Upper lobe of left lung (tissue), 6 donors: Measurements from ENCODE around the gene SLC9A6. TPM values are rescaled to one million over a fixed set of nuclear protein-coding genes. Genes with fewer than 3 reads are reported as not detected.

Experiments used
- ATAC-seq, 2 donors: fragments of 200-7000 bp; cut with Tn5 transposase; one replicate each; pipeline ENCODE4 v1.9.1; 2022; ENCODE audit warnings: mild to moderate bottlenecking in 2 of 2, moderate library complexity in 2 of 2; ENCODE audit not compliant: low FRiP score in 2 of 2
- DNase-seq, 2 donors: peaks; one replicate each; pipeline ENCODE4 v3.0.0-alpha.2; 2019 to 2020
- H3K27ac ChIP-seq, 4 donors: fragments of 200-600 bp; sonication (generic); one replicate each; pipeline ENCODE4 v1.5.1; 2016 to 2019
- H3K27me3 ChIP-seq, 4 donors: fragments of 200-600 bp; sonication (generic); one replicate each; pipeline ENCODE4 v1.5.1; 2017 to 2019
- H3K36me3 ChIP-seq, 4 donors: fragments of 200-600 bp; sonication (generic); one replicate each; pipeline ENCODE4 v1.5.1; 2016 to 2019
- H3K4me1 ChIP-seq, 4 donors: fragments of 200-600 bp; sonication (generic); one replicate each; pipeline ENCODE4 v1.5.1; 2018 to 2019
- H3K4me3 ChIP-seq, 4 donors: fragments of 200-600 bp; sonication (generic); one replicate each; pipeline ENCODE4 v1.5.1; 2017 to 2019; ENCODE audit warnings: mild to moderate bottlenecking in 2 of 4, moderate library complexity in 1 of 4
- H3K9me3 ChIP-seq, 4 donors: fragments of 200-600 bp; sonication (generic); one replicate each; pipeline ENCODE4 v1.5.1; 2018 to 2019
- EP300 ChIP-seq, 4 donors: sonication (generic); formaldehyde crosslinking; IDR thresholded peaks; one replicate each; pipeline ENCODE4 v1.5.1; 2017; ENCODE audit warnings: antibody characterized with exemption in 4 of 4, control low read depth in 2 of 4
- POLR2A ChIP-seq, 4 donors: fragments of 450-650 bp; IDR thresholded peaks; one replicate each; pipeline ENCODE4 v1.5.1; 2016 to 2017; ENCODE audit warnings: antibody characterized with exemption in 4 of 4, mild to moderate bottlenecking in 2 of 4
- POLR2AphosphoS5 ChIP-seq, 2 donors: sonication (generic); formaldehyde crosslinking; IDR thresholded peaks; one replicate each; pipeline ENCODE4 v1.5.1; 2017; ENCODE audit warnings: antibody characterized with exemption in 2 of 2
- WGBS, 2 donors: methylation state at CpG; one replicate each; pipeline ENCODE4 v1.1.5; 2017 to 2018; 5-methylcytosine and 5-hydroxymethylcytosine counted together
- total RNA-seq, 6 donors: library from RNA; depleted of rRNA in 4 of 6; stranded (reverse); fragments of >200 nt in 4 of 6; gene quantifications; one replicate each; pipeline versions ENCODE4 v1.1.0 to v1.2.1, GENCODE V29; 2016 to 2021
- TF ChIP-seq, protein P1 (sequence below), 6 experiments: fragments of 450-650 bp in 4 of 6; fragments of 200-600 bp in 2 of 6; sonication (generic) in 2 of 6; IDR thresholded peaks; one replicate each; pipeline ENCODE4 v1.5.1; 2016 to 2019; ENCODE audit warnings: antibody characterized with exemption in 6 of 6
- donor health status: DM: no; HTN: no; CAD: no; lungs with moderate emphysema.
- donor health status: DM: no; HTN: yes; CAD: no; lungs with severe emphysema.

Gene SLC9A6
- total RNA-seq, 6 donors from 2014 or later = 4.7 to 16.9 (median 11.5) TPM

DNA sequence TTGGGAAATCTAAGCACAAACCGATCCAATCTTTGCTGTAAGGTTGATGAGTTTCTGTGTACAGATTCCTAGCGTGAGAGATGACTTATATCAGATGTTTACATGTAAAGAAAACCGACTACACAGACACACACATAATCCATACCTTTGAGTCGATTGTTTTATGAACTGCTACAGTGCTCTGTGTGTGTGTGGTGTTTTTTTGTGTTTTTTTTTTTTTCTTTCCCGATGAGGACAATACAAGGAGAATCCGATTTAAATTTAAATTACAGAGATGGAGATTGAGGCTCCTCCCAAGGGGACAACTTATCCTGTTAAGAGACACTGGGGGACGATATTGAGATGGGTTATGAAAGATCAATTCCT lies 461 bp upstream of the SLC9A6 start:
- no peak for DNase-seq
- TF ChIP-seq, protein P1, sequence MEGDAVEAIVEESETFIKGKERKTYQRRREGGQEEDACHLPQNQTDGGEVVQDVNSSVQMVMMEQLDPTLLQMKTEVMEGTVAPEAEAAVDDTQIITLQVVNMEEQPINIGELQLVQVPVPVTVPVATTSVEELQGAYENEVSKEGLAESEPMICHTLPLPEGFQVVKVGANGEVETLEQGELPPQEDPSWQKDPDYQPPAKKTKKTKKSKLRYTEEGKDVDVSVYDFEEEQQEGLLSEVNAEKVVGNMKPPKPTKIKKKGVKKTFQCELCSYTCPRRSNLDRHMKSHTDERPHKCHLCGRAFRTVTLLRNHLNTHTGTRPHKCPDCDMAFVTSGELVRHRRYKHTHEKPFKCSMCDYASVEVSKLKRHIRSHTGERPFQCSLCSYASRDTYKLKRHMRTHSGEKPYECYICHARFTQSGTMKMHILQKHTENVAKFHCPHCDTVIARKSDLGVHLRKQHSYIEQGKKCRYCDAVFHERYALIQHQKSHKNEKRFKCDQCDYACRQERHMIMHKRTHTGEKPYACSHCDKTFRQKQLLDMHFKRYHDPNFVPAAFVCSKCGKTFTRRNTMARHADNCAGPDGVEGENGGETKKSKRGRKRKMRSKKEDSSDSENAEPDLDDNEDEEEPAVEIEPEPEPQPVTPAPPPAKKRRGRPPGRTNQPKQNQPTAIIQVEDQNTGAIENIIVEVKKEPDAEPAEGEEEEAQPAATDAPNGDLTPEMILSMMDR (IDR thresholded peaks at IDR 0.05) = no peak
- no peak for TF ChIP-seq EP300 (IDR thresholded peaks at IDR 0.05)
- TF ChIP-seq POLR2A (IDR thresholded peaks at IDR 0.05) = no peak
- no peak for TF ChIP-seq POLR2AphosphoS5 (IDR thresholded peaks at IDR 0.05)
- Histone ChIP-seq H3K4me1 (peaks cover 0 to 8% (median 5%) of the 10 kb centered on the region in 4 donors), H3K27ac (peak overlapping the region; percentile 79 to 86 (median 80)), H3K36me3 (no peaks in the 10 kb centered on the region), H3K27me3 (no peaks in the 10 kb centered on the region), H3K9me3 (no peaks in the 10 kb centered on the region), H3K4me3 (peak overlapping the region; percentile 49 to 80 (median 64))
- peak in 1 of 2 donors; percentile 4 for ATAC-seq
- 2 to 36% methylated on average over 7 of the region's 7 CpGs for WGBS, 2 donors

DNA sequence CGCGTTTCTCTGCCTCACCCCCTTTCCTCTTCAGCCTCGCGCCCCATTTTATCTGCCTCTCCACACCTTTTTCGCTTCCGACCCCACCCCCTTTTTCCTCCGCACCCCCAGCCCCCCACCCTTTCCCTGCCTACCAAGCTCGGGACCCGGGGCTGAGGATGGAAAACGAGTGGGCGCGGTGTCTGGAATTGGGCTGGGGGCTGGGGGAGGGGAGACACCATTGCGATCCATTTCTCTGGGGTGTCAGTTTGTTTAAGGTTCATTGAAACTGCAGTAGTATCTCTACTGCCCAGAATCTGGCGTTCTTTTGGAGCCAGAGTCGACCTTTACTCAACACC lies 707 bp downstream of the SLC9A6 start:
- Histone ChIP-seq H3K36me3 (no peaks in the 10 kb centered on the region), H3K4me3 (peak overlapping the region; percentile 49 to 80 (median 64)), H3K27me3 (no peaks in the 10 kb centered on the region), H3K27ac (peak overlapping the region in 3 of 4 donors; percentile 79 to 86 (median 82)), H3K9me3 (no peaks in the 10 kb centered on the region), H3K4me1 (peaks cover 0 to 8% (median 5%) of the 10 kb centered on the region in 4 donors)
- WGBS, 2 donors = 0 to 42% methylated on average over 11 to 12 of the region's 15 CpGs
- no peak for ATAC-seq
- no peak for TF ChIP-seq POLR2A (IDR thresholded peaks at IDR 0.05)
- DNase-seq = no peak

DNA sequence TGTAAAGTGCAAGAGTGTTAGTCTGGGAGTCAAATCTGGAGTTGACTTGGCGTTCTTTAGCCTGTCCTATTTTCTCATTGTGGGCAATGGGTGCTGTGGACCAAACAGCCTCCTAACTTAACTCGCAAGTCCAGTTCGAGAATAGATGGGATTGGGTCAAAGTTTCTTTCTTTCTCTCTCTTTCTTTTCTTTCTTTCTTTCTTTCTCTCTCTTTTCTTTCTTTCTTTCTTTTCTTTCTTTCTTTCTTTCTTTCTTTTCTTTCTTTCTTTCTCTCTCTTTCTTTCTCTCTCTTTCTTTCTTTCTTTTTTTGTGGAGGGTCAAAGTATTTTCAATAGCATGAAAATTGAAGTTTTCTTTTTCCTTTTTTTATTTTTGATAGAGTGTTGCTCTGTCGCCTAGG lies 3.0 kb downstream of the SLC9A6 start:
- no peak overlapping the region for H3K27ac ChIP-seq
- no peaks in the 10 kb centered on the region for H3K27me3 ChIP-seq
- no peak overlapping the region for H3K4me3 ChIP-seq
- no peaks in the 10 kb centered on the region for H3K36me3 ChIP-seq
- DNase-seq (no peak), ATAC-seq (no peak)
- no peaks in the 10 kb centered on the region for H3K9me3 ChIP-seq
- H3K4me1 ChIP-seq = peaks cover 0 to 8% (median 5%) of the 10 kb centered on the region in 4 donors
- TF ChIP-seq EP300 (IDR thresholded peaks at IDR 0.05) (no peak), POLR2A (IDR thresholded peaks at IDR 0.05) (no peak), POLR2AphosphoS5 (IDR thresholded peaks at IDR 0.05) (no peak)
- TF ChIP-seq, protein P1 (IDR thresholded peaks at IDR 0.05) = no peak
- 78 to 92% methylated on average over 4 of the region's 4 CpGs for WGBS, 2 donors

DNA sequence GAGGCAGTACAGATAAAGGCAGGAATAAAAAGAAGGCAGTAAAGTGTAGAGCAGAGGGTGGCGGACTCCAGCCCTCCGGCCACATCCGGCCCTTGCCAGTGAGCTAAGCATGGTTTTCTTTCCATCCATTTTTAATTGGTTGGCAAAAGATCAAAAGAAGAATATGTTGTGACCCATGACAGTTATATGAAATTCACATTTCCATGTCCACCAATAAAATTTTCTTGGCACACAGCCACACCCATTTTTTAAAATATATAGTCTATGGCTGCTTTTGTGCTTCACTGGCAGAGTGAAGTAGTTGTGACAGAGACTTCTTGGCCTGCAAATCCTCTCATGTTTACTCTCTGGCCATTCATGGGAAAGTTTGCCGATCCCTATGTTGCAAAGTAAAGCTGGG lies 29.8 kb downstream of the SLC9A6 start:
- Histone ChIP-seq H3K4me1 (no peaks in the 10 kb centered on the region), H3K27me3 (no peaks in the 10 kb centered on the region), H3K27ac (no peak overlapping the region), H3K4me3 (no peak overlapping the region), H3K9me3 (no peaks in the 10 kb centered on the region), H3K36me3 (peaks cover 0 to 22% (median 0%) of the 10 kb centered on the region in 4 donors)
- ATAC-seq (no peak), DNase-seq (no peak)
- WGBS, 2 donors = 66 to 97% methylated on average over 4 of the region's 4 CpGs
- TF ChIP-seq EP300 (IDR thresholded peaks at IDR 0.05) (no peak), POLR2AphosphoS5 (IDR thresholded peaks at IDR 0.05) (no peak), POLR2A (IDR thresholded peaks at IDR 0.05) (no peak)
- TF ChIP-seq, protein P1 (IDR thresholded peaks at IDR 0.05) = no peak

DNA sequence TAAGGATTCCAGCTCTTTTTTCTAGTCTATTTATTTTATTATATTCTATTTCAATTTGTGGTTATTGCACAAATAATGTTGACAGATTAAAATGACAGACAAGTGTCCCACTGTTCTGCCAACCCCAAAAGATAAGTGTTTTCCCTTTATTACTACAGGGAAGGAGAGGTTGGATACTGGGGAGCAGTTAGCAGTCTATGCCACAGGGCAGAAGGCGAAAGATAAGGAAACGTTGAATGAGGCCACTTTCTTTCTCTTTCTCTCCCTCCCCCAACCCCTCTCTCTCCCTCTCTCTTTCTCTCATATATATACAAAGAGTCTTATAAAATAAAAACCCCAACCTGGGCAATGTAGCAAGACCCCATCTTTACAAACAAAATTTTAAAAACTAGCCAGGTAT lies 31.6 kb downstream of the SLC9A6 start:
- no peaks in the 10 kb centered on the region for H3K27me3 ChIP-seq
- no peak overlapping the region for H3K27ac ChIP-seq
- no peak for TF ChIP-seq POLR2A (IDR thresholded peaks at IDR 0.05)
- TF ChIP-seq, protein P1 (IDR thresholded peaks at IDR 0.05) = no peak
- TF ChIP-seq POLR2AphosphoS5 (IDR thresholded peaks at IDR 0.05) = no peak
- no peak for TF ChIP-seq EP300 (IDR thresholded peaks at IDR 0.05)
- DNase-seq = no peak
- H3K4me3 ChIP-seq = no peak overlapping the region
- no peaks in the 10 kb centered on the region for H3K9me3 ChIP-seq
- 72 to 89% methylated on average over 2 of the region's 2 CpGs for WGBS, 2 donors
- H3K4me1 ChIP-seq = no peaks in the 10 kb centered on the region
- no peak for ATAC-seq
- H3K36me3 ChIP-seq = peaks cover 0 to 14% (median 0%) of the 10 kb centered on the region in 4 donors
